Cardiac fibroblast (primary cell): ENCODE measurements around the gene FAM107B.
"Not testable (repeated sequence)": the region's sequence is repeated elsewhere in the genome, so short reads cannot be mapped to it uniquely, and the experiment has no call there.

Source experiments
- DNase-seq, 2 donors: peaks; one replicate each; pipeline versions ENCODE4 v3.0.0 to v3.0.0-alpha.2; 2010; ENCODE audit warnings: low read depth in 2 of 2
- H3K4me3 ChIP-seq, 2 donors: replicated peaks in 1 of 2; 1 replicate in 1 of 2; 2 replicates in 1 of 2; pipeline ENCODE4 v1.5.1; 2011; ENCODE audit warnings: low read depth in 2 of 2, low read length in 2 of 2, mild to moderate bottlenecking in 2 of 2, moderate library complexity in 1 of 2
- TF ChIP-seq, protein P1 (sequence below): IDR thresholded peaks from one replicate; pipeline ENCODE4 v1.5.1; 2011; ENCODE audit warnings: low read depth, mild to moderate bottlenecking, low read length, inconsistent platforms

FAM107B gene

GRCh38 chr10:14727465-14727864 lies 47.2 kb downstream of the FAM107B start:
- TF ChIP-seq, protein P1, sequence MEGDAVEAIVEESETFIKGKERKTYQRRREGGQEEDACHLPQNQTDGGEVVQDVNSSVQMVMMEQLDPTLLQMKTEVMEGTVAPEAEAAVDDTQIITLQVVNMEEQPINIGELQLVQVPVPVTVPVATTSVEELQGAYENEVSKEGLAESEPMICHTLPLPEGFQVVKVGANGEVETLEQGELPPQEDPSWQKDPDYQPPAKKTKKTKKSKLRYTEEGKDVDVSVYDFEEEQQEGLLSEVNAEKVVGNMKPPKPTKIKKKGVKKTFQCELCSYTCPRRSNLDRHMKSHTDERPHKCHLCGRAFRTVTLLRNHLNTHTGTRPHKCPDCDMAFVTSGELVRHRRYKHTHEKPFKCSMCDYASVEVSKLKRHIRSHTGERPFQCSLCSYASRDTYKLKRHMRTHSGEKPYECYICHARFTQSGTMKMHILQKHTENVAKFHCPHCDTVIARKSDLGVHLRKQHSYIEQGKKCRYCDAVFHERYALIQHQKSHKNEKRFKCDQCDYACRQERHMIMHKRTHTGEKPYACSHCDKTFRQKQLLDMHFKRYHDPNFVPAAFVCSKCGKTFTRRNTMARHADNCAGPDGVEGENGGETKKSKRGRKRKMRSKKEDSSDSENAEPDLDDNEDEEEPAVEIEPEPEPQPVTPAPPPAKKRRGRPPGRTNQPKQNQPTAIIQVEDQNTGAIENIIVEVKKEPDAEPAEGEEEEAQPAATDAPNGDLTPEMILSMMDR = no peak
- no peak for DNase-seq
- no peak overlapping the region for H3K4me3 ChIP-seq

DNA sequence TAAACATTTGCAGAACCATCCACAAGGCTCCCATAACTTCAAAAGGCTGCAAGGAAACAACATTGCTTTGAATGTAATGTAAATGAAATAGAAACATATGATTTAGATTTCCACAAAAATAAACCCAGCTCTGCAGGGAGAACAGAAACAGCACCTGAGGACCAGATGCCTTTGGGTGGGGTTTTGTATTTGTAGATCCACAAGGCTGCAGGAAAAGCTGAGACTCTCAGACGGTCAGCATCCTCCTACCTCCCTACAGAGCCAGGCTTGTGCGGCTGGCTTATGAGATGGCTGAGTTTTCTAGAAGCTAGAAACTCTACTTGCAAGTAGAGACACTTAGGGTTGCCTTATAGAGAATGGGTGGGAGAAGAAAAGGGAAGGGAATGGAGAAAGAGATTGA lies 49.8 kb downstream of the FAM107B start:
- TF ChIP-seq, protein P1 = no peak
- no peak overlapping the region for H3K4me3 ChIP-seq
- DNase-seq = no peak

- H3K4me3 ChIP-seq = no peak overlapping the region
- TF ChIP-seq, protein P1 = no peak
- DNase-seq = no peak
Observed at GRCh38 chr10:14723052-14723689, 51.5 kb downstream of the FAM107B start.

GRCh38 chr10:14717552-14717951 lies 57.1 kb downstream of the FAM107B start:
- no peak for DNase-seq
- TF ChIP-seq, protein P1 = no peak
- H3K4me3 ChIP-seq = no peak overlapping the region

DNA sequence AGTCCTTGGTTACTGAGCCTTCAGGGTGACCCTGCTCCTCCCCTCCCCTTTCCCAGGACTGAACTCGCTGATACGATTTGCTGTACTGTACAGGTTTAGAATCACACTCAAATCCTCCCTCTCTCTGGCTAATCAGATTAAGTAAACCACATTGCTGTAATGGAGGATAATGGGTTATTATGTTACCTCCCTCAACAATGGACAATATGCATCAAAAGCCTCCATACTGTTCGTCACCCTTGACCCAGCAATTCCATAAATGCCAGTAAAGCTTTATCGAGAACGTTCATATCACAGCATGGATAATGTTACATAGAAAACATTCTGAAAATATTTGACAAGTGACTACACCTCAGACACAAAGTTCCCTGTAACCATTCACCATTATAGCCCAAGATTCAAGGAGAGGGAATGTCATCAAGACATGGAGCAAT lies 61.7 kb downstream of the FAM107B start:
- TF ChIP-seq, protein P1 = no peak
- peak in 1 of 2 donors; percentile 25 for DNase-seq
- no peak overlapping the region for H3K4me3 ChIP-seq

DNA sequence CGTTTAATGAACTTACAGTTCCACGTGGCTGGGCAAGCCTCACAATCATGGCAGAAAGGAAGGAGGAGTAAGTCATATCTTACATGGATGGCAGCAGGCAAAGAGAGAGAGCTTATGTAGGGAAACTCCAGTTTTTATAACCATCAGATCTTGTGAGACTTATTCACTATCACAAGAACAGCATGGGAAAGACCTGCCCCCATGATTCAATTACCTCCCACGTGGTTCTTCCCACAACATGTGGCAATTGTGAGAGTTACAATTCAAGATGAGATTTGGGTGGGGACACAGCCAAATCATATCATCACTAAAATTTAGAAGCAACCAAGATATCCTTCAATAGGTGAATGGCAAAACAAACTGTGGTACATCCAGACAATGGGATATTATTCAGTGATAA lies 65.4 kb downstream of the FAM107B start:
- not testable (repeated sequence) for H3K4me3 ChIP-seq, DNase-seq

DNA sequence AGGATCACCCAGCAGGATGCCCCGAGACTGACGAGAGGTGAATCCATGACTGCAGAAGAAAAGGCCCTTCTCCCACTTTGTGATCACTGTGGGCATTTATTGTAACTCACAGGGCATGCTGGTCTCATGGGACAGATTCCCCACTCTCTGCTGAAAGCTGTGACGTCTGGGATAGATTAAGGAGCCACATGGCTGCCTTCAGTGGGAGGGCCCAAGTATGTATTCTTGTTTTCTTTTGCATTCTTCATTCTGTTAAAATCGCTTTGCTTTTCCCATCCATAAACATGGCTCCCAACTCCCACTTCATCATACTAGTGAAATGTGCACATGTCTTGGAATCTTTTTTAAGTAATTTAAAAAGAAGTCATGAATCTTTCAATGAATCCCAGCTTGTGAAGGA lies 67.2 kb downstream of the FAM107B start:
- H3K4me3 ChIP-seq = no peak overlapping the region
- TF ChIP-seq, protein P1 = no peak
- peak in 1 of 2 donors; percentile 14 for DNase-seq
